ENCODE data around the gene PLXNB3. TPM values are rescaled to one million over a fixed set of nuclear protein-coding genes. Genes with fewer than 3 reads are reported as not detected.

The PLXNB3 gene
- total RNA-seq, 1 donor from 2014 or later: 0.98 TPM

- no peak for DNase-seq (ENCODE audit: low spot score, unreplicated experiment)
- peaks cover 1% of the 10 kb centered on the region for H3K36me3 Mint-ChIP-seq (ENCODE audit: insufficient read depth)
- TF ChIP-seq, protein P1, sequence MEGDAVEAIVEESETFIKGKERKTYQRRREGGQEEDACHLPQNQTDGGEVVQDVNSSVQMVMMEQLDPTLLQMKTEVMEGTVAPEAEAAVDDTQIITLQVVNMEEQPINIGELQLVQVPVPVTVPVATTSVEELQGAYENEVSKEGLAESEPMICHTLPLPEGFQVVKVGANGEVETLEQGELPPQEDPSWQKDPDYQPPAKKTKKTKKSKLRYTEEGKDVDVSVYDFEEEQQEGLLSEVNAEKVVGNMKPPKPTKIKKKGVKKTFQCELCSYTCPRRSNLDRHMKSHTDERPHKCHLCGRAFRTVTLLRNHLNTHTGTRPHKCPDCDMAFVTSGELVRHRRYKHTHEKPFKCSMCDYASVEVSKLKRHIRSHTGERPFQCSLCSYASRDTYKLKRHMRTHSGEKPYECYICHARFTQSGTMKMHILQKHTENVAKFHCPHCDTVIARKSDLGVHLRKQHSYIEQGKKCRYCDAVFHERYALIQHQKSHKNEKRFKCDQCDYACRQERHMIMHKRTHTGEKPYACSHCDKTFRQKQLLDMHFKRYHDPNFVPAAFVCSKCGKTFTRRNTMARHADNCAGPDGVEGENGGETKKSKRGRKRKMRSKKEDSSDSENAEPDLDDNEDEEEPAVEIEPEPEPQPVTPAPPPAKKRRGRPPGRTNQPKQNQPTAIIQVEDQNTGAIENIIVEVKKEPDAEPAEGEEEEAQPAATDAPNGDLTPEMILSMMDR (IDR thresholded peaks at IDR 0.05; ENCODE audit: unreplicated experiment): no peak
- H3K27ac Mint-ChIP-seq: no peak within 1 kb of the TSS
- H3K9me3 Mint-ChIP-seq (ENCODE audit: low read depth): no peaks in the 10 kb centered on the region
- no peak within 1 kb of the TSS for H3K4me3 Mint-ChIP-seq (ENCODE audit: low read depth)
- no peaks in the 10 kb centered on the region for H3K27me3 Mint-ChIP-seq
- H3K4me1 Mint-ChIP-seq (ENCODE audit: low read depth): no peaks in the 10 kb centered on the region
Measured at GRCh38 chrX:153780678-153781427, 16.8 kb downstream of the PLXNB3 start, which contains the start of gene SRPK3. Gene SRPK3, plus strand, starts transcription at chrX:153781041. Its CDS starts 46 bp downstream, at chrX:153781087.

DNA sequence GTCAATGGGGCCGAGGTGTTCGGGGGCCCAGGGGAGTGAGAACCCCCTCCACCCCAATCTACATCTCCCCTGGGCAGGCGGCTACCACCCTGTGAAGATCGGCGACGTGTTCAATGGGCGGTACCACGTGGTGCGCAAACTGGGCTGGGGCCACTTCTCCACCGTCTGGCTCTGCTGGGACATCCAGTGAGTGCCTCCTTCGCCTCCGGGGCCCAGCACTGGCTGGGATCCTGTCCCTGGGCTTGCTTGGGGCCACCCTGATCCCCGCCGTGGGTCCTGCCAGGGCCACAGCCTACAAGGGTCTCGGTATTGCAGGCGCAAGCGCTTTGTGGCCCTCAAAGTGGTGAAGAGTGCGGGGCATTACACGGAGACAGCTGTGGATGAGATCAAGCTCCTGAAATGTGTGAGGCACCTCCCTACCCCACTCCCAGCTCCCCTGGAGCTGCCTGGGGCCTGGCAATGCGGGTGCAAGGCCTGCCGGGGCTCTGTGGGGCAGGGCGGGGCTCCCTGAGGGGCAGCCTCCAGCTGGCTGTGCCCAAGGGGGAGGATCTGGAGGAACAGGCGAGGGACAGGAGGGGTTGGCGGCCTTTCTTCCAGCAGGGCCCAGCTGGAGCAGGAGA is 17.5 kb downstream of the PLXNB3 start:
- DNase-seq (ENCODE audit: low spot score, unreplicated experiment): no peak
- no peak overlapping the region for H3K27ac Mint-ChIP-seq

GRCh38 chrX:153782313-153782712 is 18.3 kb downstream of the PLXNB3 start:
- Mint-ChIP-seq H3K36me3 (ENCODE audit: insufficient read depth) (peaks cover 5% of the 10 kb centered on the region), H3K4me3 (ENCODE audit: low read depth) (no peak overlapping the region), H3K4me1 (ENCODE audit: low read depth) (no peaks in the 10 kb centered on the region), H3K27ac (no peak overlapping the region), H3K27me3 (no peaks in the 10 kb centered on the region), H3K9me3 (ENCODE audit: low read depth) (no peaks in the 10 kb centered on the region)
- TF ChIP-seq, protein P1 (IDR thresholded peaks at IDR 0.05; ENCODE audit: unreplicated experiment): no peak
- DNase-seq (ENCODE audit: low spot score, unreplicated experiment): no peak

More for the DNA sequence above, 17.5 kb downstream of the PLXNB3 start:
- Mint-ChIP-seq H3K27me3 (no peaks in the 10 kb centered on the region), H3K4me3 (ENCODE audit: low read depth) (no peak overlapping the region), H3K9me3 (ENCODE audit: low read depth) (no peaks in the 10 kb centered on the region), H3K4me1 (ENCODE audit: low read depth) (no peaks in the 10 kb centered on the region), H3K36me3 (ENCODE audit: insufficient read depth) (peaks cover 2% of the 10 kb centered on the region)
- TF ChIP-seq, protein P1 (IDR thresholded peaks at IDR 0.05; ENCODE audit: unreplicated experiment): no peak

DNA sequence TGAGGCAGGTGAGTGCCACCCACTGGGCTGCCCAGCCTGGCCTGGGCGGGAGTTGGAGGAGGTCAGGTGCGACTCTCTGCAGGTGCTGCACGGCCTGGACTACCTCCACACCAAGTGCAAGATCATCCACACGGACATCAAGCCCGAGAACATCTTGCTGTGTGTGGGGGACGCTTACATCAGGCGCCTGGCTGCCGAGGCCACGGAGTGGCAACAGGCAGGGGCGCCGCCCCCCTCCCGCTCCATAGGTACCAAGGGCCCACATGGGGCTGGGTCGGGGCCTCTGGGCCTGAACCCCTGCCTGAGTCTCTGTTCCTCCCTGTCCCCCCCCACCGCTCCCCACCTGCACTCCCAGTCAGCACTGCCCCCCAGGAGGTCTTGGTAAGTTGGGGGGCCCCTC is 18.8 kb downstream of the PLXNB3 start:
- H3K36me3 Mint-ChIP-seq (ENCODE audit: insufficient read depth): peaks cover 5% of the 10 kb centered on the region
- H3K27me3 Mint-ChIP-seq: no peaks in the 10 kb centered on the region
- TF ChIP-seq, protein P1 (IDR thresholded peaks at IDR 0.05; ENCODE audit: unreplicated experiment): no peak
- no peaks in the 10 kb centered on the region for H3K4me1 Mint-ChIP-seq (ENCODE audit: low read depth)
- H3K4me3 Mint-ChIP-seq (ENCODE audit: low read depth): no peak overlapping the region
- DNase-seq (ENCODE audit: low spot score, unreplicated experiment): no peak
- no peak overlapping the region for H3K27ac Mint-ChIP-seq
- no peaks in the 10 kb centered on the region for H3K9me3 Mint-ChIP-seq (ENCODE audit: low read depth)

- Mint-ChIP-seq H3K36me3 (ENCODE audit: insufficient read depth) (peaks cover 5% of the 10 kb centered on the region), H3K4me3 (ENCODE audit: low read depth) (no peak overlapping the region), H3K4me1 (ENCODE audit: low read depth) (no peaks in the 10 kb centered on the region), H3K27ac (no peak overlapping the region), H3K9me3 (ENCODE audit: low read depth) (no peaks in the 10 kb centered on the region), H3K27me3 (no peaks in the 10 kb centered on the region)
- no peak for DNase-seq (ENCODE audit: low spot score, unreplicated experiment)
- TF ChIP-seq, protein P1 (IDR thresholded peaks at IDR 0.05; ENCODE audit: unreplicated experiment): no peak
Measured at GRCh38 chrX:153783378-153784013, 19.4 kb downstream of the PLXNB3 start.
